Activated CD8-positive, alpha-beta memory T cell treated with anti-CD3 and anti-CD28 coated beads, Interleukin-2, amount 50 U/mL, for 1 hour (primary cell): ENCODE results near the gene DPP6.

Experiments used
- DNase-seq: peaks from one replicate; pipeline ENCODE4 v3.0.0-alpha.2; 2020; ENCODE audit errors: extremely low read depth

Gene DPP6

GRCh38 chr7:154451480-154452457, 399.6 kb downstream of the DPP6 start:
- no peak for DNase-seq

- no peak for DNase-seq
Observed at GRCh38 chr7:154463794-154464193, 411.6 kb downstream of the DPP6 start.

DNA sequence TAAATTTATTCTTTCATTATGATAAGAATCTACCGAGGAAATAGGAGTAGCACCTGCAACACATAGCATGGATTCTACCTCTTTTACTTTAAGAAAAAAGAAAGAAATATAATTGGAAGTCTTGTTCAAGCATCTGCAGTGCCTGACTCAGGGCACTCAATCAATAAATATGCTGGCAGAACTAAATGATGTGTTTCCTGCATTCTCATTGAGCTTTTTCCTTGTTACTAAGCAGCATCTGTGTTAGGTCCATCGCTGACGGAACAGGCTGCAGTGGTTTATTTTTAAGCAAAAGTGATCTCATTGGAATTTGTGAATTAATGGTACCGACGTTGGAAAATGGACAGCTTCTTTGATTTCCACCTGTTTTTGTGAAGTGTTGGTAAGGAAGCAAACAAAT, 417.5 kb downstream of the DPP6 start:
- DNase-seq = no peak

- no peak for DNase-seq
Observed at GRCh38 chr7:154472343-154472742, 420.1 kb downstream of the DPP6 start.

DNA sequence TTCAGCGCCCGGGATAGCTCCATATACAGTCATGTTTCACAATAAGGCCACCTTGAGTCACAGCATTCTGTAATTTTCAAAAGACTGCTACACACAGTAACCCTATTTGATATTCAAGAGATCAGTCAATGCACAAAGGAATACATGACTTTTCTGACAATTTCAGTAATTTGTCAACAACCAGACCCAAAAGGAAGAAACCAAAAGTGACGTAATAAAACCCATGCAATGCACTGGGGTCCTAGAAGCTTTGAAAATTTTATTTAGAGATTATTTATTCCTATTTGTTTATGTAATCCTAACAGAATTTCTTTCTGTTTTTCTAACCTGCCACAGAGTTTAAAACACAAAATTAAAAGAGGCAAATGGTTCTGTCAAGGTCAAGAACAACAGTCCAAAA, 421.2 kb downstream of the DPP6 start:
- no peak for DNase-seq

GRCh38 chr7:154474903-154475520, 422.8 kb downstream of the DPP6 start:
- no peak for DNase-seq

DNA sequence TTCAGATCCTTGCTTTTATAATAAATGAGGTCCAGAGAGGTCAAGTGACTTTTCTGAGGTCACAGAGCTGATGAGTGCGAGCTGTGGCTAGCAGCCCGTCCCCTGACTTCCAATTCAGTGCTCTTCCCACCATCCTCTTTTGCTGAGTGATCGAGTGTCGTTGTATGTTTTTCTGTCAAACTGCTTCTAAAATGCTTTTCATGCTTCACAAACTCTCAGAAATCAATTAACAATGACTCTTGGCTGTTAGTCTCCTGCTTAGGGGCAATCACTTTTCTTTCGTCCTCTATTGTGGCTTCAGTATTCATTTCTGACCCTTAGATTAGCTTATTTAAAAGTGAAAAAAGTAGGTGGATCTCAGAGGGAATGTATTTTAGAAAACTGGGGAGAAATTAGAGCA, 423.7 kb downstream of the DPP6 start:
- DNase-seq = no peak

- DNase-seq = no peak
Observed at GRCh38 chr7:154480817-154481216, 428.6 kb downstream of the DPP6 start.

- DNase-seq = no peak
Observed at GRCh38 chr7:154482863-154483262, 430.7 kb downstream of the DPP6 start.

DNA sequence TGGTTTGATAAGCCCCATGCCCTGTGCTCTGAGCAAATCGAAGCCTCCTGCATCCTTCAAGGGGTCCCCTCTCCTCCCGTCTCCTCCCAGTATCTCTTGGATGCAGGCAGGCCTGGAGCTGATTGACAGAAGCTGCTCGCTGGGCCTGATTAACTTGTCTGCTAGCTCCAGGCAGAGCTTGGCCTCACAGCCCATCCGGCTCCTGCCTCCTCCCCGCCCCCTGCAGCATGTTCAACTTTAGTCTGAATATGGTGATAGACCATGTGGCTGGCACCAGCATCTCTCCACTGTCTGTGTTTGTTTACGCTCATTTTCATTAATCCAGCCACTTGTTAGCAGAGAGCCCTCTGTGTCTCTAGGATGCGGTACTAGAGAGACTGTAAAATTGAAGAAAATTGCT, 432.2 kb downstream of the DPP6 start:
- no peak for DNase-seq

- no peak for DNase-seq
Observed at GRCh38 chr7:154484943-154485342, 432.7 kb downstream of the DPP6 start.

GRCh38 chr7:154489897-154490296, 437.7 kb downstream of the DPP6 start:
- no peak for DNase-seq

- DNase-seq = no peak
Observed at GRCh38 chr7:154493594-154493993, 441.4 kb downstream of the DPP6 start.

- no peak for DNase-seq
Observed at GRCh38 chr7:154497751-154498150, 445.6 kb downstream of the DPP6 start.

GRCh38 chr7:154503962-154504550, 451.9 kb downstream of the DPP6 start:
- no peak for DNase-seq

DNA sequence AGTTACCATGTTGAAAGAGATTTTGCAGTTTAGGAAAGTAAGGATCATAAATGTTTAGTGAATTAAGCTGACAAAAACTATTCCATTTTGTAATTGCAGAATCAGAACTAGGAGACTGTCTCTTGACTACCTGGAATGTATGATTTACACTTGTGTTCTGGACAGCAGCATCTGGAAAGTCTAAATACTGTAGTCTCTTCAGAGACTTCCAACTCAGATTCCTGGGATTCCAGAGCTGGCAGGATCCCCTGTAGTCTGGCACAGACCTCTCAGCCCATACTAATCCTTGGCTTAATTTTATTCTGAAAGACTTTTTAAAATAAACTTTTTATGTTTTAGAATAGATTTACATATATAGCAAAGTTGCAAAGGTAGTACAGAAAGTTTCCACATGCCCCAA, 452.7 kb downstream of the DPP6 start:
- DNase-seq = no peak

- DNase-seq = no peak
Observed at GRCh38 chr7:154505362-154505761, 453.2 kb downstream of the DPP6 start.

- no peak for DNase-seq
Observed at GRCh38 chr7:154509192-154509591, 457.0 kb downstream of the DPP6 start.

GRCh38 chr7:154512121-154512833, 460.1 kb downstream of the DPP6 start:
- no peak for DNase-seq

- DNase-seq = no peak
Observed at GRCh38 chr7:154517768-154518167, 465.6 kb downstream of the DPP6 start.

DNA sequence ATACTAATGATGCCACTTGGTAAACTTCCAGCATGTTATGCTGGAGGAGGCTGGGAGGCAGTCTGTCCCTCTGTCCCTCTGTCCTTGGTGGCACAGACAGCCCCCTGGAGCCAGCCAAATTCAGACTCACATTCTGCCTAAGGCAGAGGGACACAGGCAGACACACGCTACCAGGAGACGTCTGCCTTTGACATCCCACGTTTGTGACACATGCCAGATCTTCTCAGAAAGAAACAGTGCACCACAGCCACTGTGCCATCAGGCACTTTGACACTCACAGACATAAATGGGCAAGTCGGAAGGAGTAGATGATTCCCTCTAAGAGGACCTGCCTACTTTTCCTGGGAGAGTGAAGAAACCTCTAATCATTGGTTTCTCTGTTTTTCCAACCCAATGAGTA, 467.0 kb downstream of the DPP6 start:
- no peak for DNase-seq

DNA sequence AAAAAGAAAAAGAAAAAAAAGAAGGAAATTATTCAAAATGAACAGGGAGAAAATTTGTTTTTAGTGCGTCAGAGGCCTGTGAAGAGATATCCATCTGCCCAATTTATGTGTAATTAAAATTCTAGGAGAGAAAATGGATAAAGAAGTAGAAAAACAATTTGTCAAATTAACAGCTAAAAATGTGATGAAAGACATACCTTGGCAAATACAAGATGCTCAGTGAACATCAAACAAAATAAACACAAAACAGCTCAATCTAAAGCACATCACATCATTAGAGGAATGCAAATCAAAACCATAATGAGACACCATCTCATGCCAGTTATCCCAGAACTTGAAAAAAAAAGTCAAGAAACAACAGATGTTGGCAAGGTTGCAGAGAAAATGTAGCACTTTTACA, 477.9 kb downstream of the DPP6 start:
- DNase-seq = no peak
